Measurements from ENCODE around the gene SPDEF.

The SPDEF gene

DNA sequence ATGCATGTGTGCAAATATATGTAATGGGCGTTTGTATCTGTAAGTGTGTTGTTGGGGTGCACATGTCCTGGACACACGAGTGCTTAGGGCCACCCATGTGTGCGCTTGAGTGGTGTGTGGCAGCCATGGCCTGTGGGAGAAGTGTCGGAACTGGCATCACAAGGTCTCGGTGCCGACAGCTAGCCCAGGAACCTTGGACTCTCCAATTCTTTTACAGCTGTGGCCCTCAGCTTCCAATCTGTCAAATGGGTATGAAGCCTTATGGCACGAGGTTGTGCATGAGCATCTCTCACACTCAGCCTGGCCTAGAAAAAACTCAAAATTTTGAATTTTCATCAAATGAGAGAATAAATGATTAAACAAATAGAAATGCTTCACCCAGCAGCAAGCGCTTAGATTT is 42.0 kb downstream of the SPDEF start:
- DNase-seq (ENCODE audit: insufficient read length, low spot score) (no peak), FAIRE-seq (no peak)
- TF ChIP-seq, protein P1, sequence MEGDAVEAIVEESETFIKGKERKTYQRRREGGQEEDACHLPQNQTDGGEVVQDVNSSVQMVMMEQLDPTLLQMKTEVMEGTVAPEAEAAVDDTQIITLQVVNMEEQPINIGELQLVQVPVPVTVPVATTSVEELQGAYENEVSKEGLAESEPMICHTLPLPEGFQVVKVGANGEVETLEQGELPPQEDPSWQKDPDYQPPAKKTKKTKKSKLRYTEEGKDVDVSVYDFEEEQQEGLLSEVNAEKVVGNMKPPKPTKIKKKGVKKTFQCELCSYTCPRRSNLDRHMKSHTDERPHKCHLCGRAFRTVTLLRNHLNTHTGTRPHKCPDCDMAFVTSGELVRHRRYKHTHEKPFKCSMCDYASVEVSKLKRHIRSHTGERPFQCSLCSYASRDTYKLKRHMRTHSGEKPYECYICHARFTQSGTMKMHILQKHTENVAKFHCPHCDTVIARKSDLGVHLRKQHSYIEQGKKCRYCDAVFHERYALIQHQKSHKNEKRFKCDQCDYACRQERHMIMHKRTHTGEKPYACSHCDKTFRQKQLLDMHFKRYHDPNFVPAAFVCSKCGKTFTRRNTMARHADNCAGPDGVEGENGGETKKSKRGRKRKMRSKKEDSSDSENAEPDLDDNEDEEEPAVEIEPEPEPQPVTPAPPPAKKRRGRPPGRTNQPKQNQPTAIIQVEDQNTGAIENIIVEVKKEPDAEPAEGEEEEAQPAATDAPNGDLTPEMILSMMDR (IDR thresholded peaks at IDR 0.05; ENCODE audit: insufficient read depth, missing control alignments) = no peak

DNA sequence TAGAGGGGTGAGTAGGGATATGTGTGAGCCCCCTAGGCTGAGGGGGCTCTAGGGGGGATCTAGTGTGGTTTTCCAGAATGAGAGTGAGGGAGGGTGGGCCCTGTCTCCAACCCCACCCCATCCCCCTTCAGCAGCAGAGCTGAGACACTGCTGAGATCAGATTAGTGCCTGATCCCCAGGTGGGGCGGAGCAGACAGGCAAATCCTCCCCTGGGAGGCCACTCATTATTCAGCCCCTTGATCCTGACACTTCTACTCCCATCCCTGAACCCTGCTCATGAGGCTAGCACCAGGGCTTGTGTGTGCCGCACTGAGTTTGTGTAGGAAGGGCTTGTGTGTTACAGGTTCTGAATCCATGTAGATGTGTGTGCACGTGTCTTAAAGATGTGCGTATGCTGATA is 42.5 kb downstream of the SPDEF start:
- TF ChIP-seq, protein P1 (IDR thresholded peaks at IDR 0.05; ENCODE audit: insufficient read depth, missing control alignments) = no peak
- peak; percentile 97 for DNase-seq (ENCODE audit: insufficient read length, low spot score)
- FAIRE-seq = peak; percentile 90

DNA sequence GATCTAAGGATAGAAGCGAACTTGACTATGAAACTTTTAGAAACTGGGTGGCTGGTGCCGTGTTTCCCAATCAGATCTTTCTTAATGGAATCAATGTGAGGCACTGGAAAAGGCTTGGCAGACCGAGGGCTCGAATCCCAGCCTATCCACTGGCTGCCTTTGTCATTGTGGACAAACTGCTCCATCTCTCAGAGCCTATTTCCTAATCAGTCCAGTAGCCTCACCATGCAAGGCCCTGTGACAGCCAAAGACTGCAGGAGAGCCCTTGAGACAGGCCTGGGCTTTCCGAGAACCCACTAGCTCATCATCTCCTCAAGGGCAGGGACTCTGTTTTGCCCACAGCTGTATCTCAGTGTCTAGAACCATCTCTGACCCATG is 43.4 kb downstream of the SPDEF start:
- no peak for FAIRE-seq
- TF ChIP-seq, protein P1 (IDR thresholded peaks at IDR 0.05; ENCODE audit: insufficient read depth, missing control alignments) = no peak
- no peak for DNase-seq (ENCODE audit: insufficient read length, low spot score)

DNA sequence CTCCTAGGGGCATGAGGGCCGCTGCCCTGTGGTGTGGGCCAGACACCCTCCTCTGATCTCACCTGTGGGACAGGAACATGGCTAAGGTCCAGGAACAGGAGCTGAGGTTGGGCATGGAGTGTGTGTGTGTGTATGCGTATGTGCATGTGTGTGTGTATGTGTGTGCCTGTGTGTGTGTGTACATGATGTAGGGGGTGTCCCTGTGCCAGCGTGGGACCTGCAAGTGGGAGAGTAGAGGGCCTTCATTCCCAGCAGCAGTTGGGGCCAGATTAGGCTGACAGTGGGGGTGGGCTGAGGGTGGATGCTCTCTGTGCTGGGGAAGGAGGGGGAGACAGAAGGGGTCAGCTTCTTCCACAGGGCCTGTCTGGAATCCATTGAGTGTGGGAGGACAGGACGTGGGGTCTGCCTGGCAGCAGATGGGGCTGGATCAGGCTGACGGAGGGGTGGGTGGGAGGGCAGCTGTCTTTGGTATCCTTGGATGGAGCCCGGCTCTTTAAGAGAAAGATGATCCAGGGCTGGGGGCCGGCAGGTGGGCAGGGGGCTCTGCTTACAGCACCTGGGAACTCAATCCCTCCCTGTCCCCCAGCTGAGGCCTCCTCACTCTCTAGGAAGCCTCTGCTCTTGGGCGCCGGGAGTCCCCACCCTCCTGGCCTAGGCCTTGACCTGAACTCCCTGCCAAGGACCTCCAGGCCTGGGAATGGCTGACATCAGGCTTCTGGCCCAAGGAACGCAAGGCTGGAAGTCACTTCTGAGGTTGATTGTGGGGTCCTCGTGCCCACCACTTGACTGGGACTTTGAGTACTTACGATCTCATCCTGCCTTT is 44.0 kb downstream of the SPDEF start:
- DNase-seq (ENCODE audit: insufficient read length, low spot score) (no peak), FAIRE-seq (no peak)
- TF ChIP-seq, protein P1 (IDR thresholded peaks at IDR 0.05; ENCODE audit: insufficient read depth, missing control alignments) = no peak

DNA sequence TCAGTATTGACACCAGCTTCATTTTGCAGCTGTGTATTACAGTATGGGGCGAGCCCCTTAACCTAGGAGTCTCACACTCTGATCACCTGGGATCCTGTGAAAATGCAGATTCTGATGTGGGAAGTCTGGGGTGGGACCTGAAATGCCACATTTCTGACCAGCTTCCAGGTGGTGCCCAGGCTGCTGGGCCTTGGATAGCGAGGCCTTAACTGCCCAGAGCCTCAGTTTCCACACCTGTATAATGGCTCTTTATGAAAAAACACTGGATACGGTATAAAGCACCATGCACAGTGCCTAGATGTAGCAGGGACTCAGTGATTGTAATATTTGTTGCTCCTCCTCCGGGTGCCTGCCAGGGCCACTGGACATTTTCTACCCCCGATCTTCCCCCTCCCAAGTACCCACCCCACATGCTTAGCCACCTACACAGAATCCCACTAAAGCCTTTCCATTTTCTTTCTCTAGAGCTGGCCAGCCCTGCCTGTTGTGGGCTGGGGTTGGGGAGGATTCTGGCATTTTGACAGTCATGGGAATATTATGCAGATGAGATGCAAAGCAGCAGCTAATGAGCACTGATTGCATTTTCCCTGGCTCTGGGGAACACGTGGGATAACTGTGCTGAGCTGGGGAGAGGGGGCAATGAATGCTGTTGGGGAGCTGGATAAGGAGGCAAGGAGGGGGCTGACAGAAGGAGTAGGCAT is 44.8 kb downstream of the SPDEF start:
- TF ChIP-seq, protein P1 (IDR thresholded peaks at IDR 0.05; ENCODE audit: insufficient read depth, missing control alignments) = no peak
- no peak for DNase-seq (ENCODE audit: insufficient read length, low spot score)
- no peak for FAIRE-seq

DNA sequence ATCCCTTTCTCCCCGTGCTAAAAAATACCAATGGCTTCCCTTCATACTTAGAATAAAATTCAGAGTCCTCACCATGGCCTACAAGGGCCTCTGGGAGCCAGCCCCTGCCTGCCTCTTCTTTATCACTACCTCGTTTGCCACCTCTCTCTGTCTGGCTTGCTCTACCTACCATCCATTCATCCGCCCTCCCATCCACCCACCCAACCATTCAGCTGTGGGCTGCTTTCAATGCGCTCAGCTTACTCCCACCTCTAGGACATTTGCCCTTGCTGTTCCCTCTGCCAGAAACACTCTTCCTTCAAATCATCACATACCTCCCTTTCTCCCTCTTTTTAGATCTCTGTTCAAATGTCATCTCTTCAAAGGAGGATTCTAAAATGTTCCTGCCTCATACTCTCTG is 45.8 kb downstream of the SPDEF start:
- DNase-seq (ENCODE audit: insufficient read length, low spot score) (no peak), FAIRE-seq (no peak)
- TF ChIP-seq, protein P1 (IDR thresholded peaks at IDR 0.05; ENCODE audit: insufficient read depth, missing control alignments) = no peak

DNA sequence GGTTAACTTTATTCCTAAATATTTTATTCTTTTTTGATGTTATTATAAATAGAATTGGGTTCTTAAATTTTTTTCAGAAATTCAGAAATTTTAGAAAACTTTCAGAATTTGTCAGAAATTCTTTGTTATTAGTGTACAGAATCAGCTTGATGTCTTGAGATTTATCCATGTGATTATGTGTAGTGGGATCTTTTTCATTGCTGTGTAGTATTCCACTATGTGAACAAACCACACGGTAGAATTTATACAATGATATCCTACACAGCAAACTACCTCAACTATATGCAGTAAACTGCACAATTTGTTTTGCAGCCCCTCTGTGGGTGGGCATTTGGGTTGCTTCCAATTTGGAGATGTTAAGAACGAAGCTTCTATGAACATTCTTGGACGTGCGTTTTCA is 46.3 kb downstream of the SPDEF start:
- DNase-seq (ENCODE audit: insufficient read length, low spot score) = no peak
- FAIRE-seq = no peak
- TF ChIP-seq, protein P1 (IDR thresholded peaks at IDR 0.05; ENCODE audit: insufficient read depth, missing control alignments) = no peak
